ENCODE results near the gene HTD2. TPM values are rescaled to one million over a fixed set of nuclear protein-coding genes. Genes with fewer than 3 reads are reported as not detected.

The HTD2 gene
- total RNA-seq, 2 donors from 2014 or later: 8.5 to 10.3 TPM

GRCh38 chr3:58359621-58360020 is 53.3 kb downstream of the HTD2 start:
- ATAC-seq (no peak), DNase-seq (ENCODE audit: low spot score in 2 of 2) (no peak)
- no peaks in the 10 kb centered on the region for H3K9me3 Mint-ChIP-seq
- H3K27ac Mint-ChIP-seq: no peak overlapping the region
- H3K36me3 Mint-ChIP-seq: peaks cover 0 to 11% of the 10 kb centered on the region in 2 donors

GRCh38 chr3:58361866-58362265 is 55.5 kb downstream of the HTD2 start:
- ATAC-seq: no peak
- H3K36me3 Mint-ChIP-seq: peaks cover 0 to 24% of the 10 kb centered on the region in 2 donors
- no peaks in the 10 kb centered on the region for H3K9me3 Mint-ChIP-seq
- no peak overlapping the region for H3K27ac Mint-ChIP-seq
- no peak for DNase-seq (ENCODE audit: low spot score in 2 of 2)

GRCh38 chr3:58366699-58367098 is 60.4 kb downstream of the HTD2 start:
- Mint-ChIP-seq H3K36me3 (peaks cover 0 to 25% of the 10 kb centered on the region in 2 donors), H3K9me3 (no peaks in the 10 kb centered on the region), H3K27ac (no peak overlapping the region)
- no peak for DNase-seq (ENCODE audit: low spot score in 2 of 2)
- ATAC-seq: peak in 1 of 2 donors; percentile 72

- peak overlapping the region in 1 of 2 donors; percentile 40 for H3K27ac Mint-ChIP-seq
- DNase-seq (ENCODE audit: low spot score in 2 of 2): no peak
- ATAC-seq: no peak
- H3K9me3 Mint-ChIP-seq: no peaks in the 10 kb centered on the region
- peaks cover 0 to 18% of the 10 kb centered on the region in 2 donors for H3K36me3 Mint-ChIP-seq
Observed at GRCh38 chr3:58369038-58369437, 62.7 kb downstream of the HTD2 start.

Other genes with a start within 250 kb of the HTD2 start
- gene DNASE1L3, start 95.5 kb upstream of the HTD2 start, total RNA-seq: not detected
- gene ABHD6, start 68.7 kb upstream of the HTD2 start, total RNA-seq: 1 to 10 TPM; 3.5 to 5.5 TPM
- gene RPP14, start 275 bp upstream of the HTD2 start, total RNA-seq: 10 to 100 TPM; 14.7 to 16.8 TPM
- 10 to 100 TPM; 15.0 to 27.4 TPM for gene PXK, start 26.4 kb downstream of the HTD2 start, total RNA-seq
- gene PDHB, start 127.3 kb downstream of the HTD2 start, total RNA-seq: 10 to 100 TPM; 53.0 to 56.5 TPM
- gene KCTD6, start 185.6 kb downstream of the HTD2 start, total RNA-seq: 1 to 10 TPM; 2.5 to 5.7 TPM
- not detected for gene ACOX2, start 230.7 kb downstream of the HTD2 start, total RNA-seq